GM12801 (cell line): ENCODE data around the gene CREB5.

Experiments
- TF ChIP-seq, protein P1 (sequence below): IDR thresholded peaks from one replicate; pipeline ENCODE4 v1.5.1; 2011; ENCODE audit warnings: control low read depth; ENCODE audit not compliant: insufficient read length; ENCODE audit errors: extremely low read depth

The CREB5 gene

DNA sequence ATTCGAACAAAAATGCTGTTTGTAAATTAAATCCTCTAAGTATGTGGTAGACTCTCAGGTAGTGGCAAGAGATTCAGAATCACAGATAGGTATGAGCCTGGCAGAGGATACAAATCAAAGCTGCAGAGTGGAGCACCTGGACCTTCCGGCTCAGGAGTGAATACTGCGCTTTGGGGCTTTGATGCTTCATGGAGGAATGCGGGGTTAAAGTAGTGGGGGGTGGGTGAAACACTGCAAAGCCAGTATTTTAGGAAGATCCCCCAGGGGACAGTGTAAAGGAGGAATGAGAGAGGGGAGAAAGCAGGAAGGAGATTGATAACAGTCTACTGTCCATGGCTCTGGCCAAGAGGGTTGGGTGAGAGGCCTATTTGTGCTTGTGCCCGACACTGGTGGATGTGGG lies 43.2 kb downstream of the CREB5 start:
- TF ChIP-seq, protein P1, sequence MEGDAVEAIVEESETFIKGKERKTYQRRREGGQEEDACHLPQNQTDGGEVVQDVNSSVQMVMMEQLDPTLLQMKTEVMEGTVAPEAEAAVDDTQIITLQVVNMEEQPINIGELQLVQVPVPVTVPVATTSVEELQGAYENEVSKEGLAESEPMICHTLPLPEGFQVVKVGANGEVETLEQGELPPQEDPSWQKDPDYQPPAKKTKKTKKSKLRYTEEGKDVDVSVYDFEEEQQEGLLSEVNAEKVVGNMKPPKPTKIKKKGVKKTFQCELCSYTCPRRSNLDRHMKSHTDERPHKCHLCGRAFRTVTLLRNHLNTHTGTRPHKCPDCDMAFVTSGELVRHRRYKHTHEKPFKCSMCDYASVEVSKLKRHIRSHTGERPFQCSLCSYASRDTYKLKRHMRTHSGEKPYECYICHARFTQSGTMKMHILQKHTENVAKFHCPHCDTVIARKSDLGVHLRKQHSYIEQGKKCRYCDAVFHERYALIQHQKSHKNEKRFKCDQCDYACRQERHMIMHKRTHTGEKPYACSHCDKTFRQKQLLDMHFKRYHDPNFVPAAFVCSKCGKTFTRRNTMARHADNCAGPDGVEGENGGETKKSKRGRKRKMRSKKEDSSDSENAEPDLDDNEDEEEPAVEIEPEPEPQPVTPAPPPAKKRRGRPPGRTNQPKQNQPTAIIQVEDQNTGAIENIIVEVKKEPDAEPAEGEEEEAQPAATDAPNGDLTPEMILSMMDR, result no peak

GRCh38 chr7:28456044-28456443 lies 43.7 kb downstream of the CREB5 start:
- TF ChIP-seq, protein P1, result no peak

DNA sequence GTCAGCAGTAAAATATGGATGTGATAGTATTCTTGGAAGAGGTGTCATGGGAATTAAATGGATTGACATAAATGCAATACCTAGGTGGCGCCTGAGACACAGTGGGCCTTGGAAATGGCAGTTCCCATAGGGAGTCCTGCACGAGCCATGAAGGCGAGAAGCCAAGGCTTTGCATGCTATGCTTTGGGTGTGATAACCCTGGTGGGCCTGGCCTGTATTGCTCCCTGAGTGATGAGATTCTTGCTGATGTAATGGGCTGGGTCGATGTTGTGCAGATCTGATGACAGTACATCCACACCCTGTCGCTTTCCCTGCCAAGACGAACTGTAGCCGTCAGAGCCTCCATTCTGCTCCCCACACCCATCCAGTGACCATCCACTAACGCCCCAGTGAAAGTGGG lies 46.4 kb downstream of the CREB5 start:
- TF ChIP-seq, protein P1, result no peak

GRCh38 chr7:28459306-28459705 lies 47.0 kb downstream of the CREB5 start:
- TF ChIP-seq, protein P1, result no peak

DNA sequence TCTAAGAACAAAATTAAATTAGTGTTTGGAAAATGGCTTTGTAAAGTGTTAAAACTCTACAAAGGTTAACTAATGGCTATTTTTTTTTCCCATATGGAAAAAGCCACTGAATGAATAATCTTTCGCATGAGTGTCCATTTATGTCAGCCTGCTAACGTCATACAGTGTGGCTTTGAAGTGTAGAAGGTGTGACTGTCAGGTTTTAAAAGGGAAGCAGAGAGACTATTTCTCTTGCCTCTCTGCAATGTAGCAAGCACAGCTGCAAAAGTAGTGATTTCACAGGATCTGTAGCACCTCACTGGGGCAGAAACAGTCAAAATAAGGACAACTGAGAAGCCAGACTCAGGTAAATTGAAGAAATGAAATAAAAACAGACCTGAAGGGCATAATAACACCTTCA lies 53.4 kb downstream of the CREB5 start:
- TF ChIP-seq, protein P1, result no peak

GRCh38 chr7:28466341-28466740 lies 54.0 kb downstream of the CREB5 start:
- TF ChIP-seq, protein P1, result no peak

- TF ChIP-seq, protein P1, result no peak
Measured at GRCh38 chr7:28466885-28467284, 54.6 kb downstream of the CREB5 start.

GRCh38 chr7:28469562-28469961 lies 57.2 kb downstream of the CREB5 start:
- TF ChIP-seq, protein P1, result no peak
